SK-MEL-5 (cell line): Measurements from ENCODE around the gene ERI2. TPM values are rescaled to one million over a fixed set of nuclear protein-coding genes. Genes with fewer than 3 reads are reported as not detected.

Experiments used
- DNase-seq: peaks from one replicate; pipeline ENCODE4 v3.0.0-alpha.2; 2016; ENCODE audit warnings: low read depth, low spot score
- in situ Hi-C: cut with HindIII; loops from 2 replicates; pipeline ENCODE4 v1.10.0; 2016; ENCODE audit warnings: low sequenced_read_pairs, high pct_unique_total_duplicates, low pct_unique_long_range_greater_than_20kb
- small RNA-seq, 2 experiments: library from RNA; depleted of rRNA; stranded (forward); fragments of <200 nt; gene quantifications; one replicate each; pipeline ENCODE3, GENCODE V24; 2014
- total RNA-seq: library from RNA; depleted of rRNA; stranded (reverse); fragments of >200 nt; shearing (Covaris generic); gene quantifications from 2 replicates; pipeline ENCODE4 v1.2.3, GENCODE V29; 2014; rRNA removed

ERI2 gene
- total RNA-seq, 1 experiment from 2014 or later = 29.0 TPM

GRCh38 chr16:20747030-20747816 lies 59.0 kb downstream of the ERI2 start:
- DNase-seq = no peak
- in situ Hi-C loops = no loop called here

- no peak for DNase-seq
- in situ Hi-C loops = no loop called here
Measured at GRCh38 chr16:20746461-20746860, 59.8 kb downstream of the ERI2 start.

Small RNA genes lying within 50 kb of the gene (small RNA-seq; reads per million reads assigned to genes)
- 0 reads per million in 2 experiments for gene RF00618
- 0.02 to 0.10 reads per million in 2 experiments for gene RNU6-944P

Other genes with a start within 250 kb of the ERI2 start
- gene ACSM2B, start 230.1 kb downstream of the ERI2 start, total RNA-seq = not detected in 2 replicates
- not detected in 2 replicates for gene ACSM1, start 108.8 kb downstream of the ERI2 start, total RNA-seq
- 31.9 and 34.7 TPM in 2 replicates for gene THUMPD1, start 64.7 kb downstream of the ERI2 start, total RNA-seq
- 0.34 and 0.48 TPM in 2 replicates for gene ACSM3, start 42.5 kb downstream of the ERI2 start, total RNA-seq
- gene REXO5, start 55 bp upstream of the ERI2 start, total RNA-seq = 3.9 and 5.7 TPM in 2 replicates
- 6.2 and 6.9 TPM in 2 replicates for gene DCUN1D3, start 93.9 kb upstream of the ERI2 start, total RNA-seq
- gene LYRM1, start 94.3 kb upstream of the ERI2 start, total RNA-seq = 22.4 and 29.0 TPM in 2 replicates